Mucosa of descending colon (tissue), 3 donors: ENCODE results near the gene TMEM132C. TPM values are rescaled to one million over a fixed set of nuclear protein-coding genes. Genes with fewer than 3 reads are reported as not detected.

Experiments
- ATAC-seq: fragments of 200-7000 bp; cut with Tn5 transposase; one replicate; pipeline ENCODE4 v1.9.1; 2020; ENCODE audit warnings: mild to moderate bottlenecking, moderate library complexity
- DNase-seq, 3 donors: peaks; one replicate each; pipeline ENCODE4 v3.0.0-alpha.2; 2020
- H3K36me3 ChIP-seq: fragments of 200-600 bp; one replicate; pipeline ENCODE4 v1.8.0; 2021; ENCODE audit warnings: low read depth, mild to moderate bottlenecking
- H3K4me1 ChIP-seq: fragments of 200-600 bp; one replicate; pipeline ENCODE4 v1.8.0; 2021; ENCODE audit warnings: low read depth, mild to moderate bottlenecking
- H3K4me3 ChIP-seq: fragments of 200-600 bp; one replicate; pipeline ENCODE4 v1.8.0; 2021; ENCODE audit warnings: mild to moderate bottlenecking
- H3K9me3 ChIP-seq: fragments of 200-600 bp; one replicate; pipeline ENCODE4 v1.8.0; 2021; ENCODE audit warnings: mild to moderate bottlenecking
- CTCF ChIP-seq: fragments of 200-600 bp; IDR thresholded peaks from one replicate; pipeline ENCODE4 v1.8.0; 2022; ENCODE audit warnings: antibody characterized with exemption, mild to moderate bottlenecking
- intact Hi-C, 2 donors: fragments of 100-400 bp; cut with DNase I in 1 of 2; cut with micrococcal nuclease in 1 of 2; formaldehyde crosslinking; loops; one replicate each; pipeline versions ENCODE4 v1.11.0 to v1.11.1; 2022; cut with DNase I, micrococcal nuclease
- total RNA-seq, 3 donors: library from RNA; stranded (reverse); fragmentation: NEBNext Ultra II Directional in 2 of 3; extraction: Animal tissue kit (Norgen Biotek cat#: 25700) in 2 of 3; gene quantifications; one replicate each; pipeline versions ENCODE4 v1.2.1 to v1.2.4, GENCODE V29; 2021 to 2023
- donor health status: DM: no; HTN: no; CAD: no; lungs with moderate emphysema.
- donor health status: DM: no; HTN: no; CAD: no.
- donor health status: DM: no; HTN: yes; CAD: no.

Gene TMEM132C
- total RNA-seq, 3 donors from 2014 or later = 0.23 to 2.4 (median 1.2) TPM

GRCh38 chr12:128639089-128639488 lies 372.1 kb downstream of the TMEM132C start:
- intact Hi-C loops = no loop called here
- H3K4me1 ChIP-seq = no peaks in the 10 kb centered on the region
- TF ChIP-seq CTCF = no peak

GRCh38 chr12:128643155-128643554 lies 376.2 kb downstream of the TMEM132C start:
- ATAC-seq = no peak
- Histone ChIP-seq H3K9me3 (no peaks in the 10 kb centered on the region), H3K4me3 (no peak overlapping the region), H3K36me3 (no peaks in the 10 kb centered on the region), H3K4me1 (peaks cover 2% of the 10 kb centered on the region)
- no peak for DNase-seq
- intact Hi-C loops = no loop called here
- TF ChIP-seq CTCF = no peak

More at GRCh38 chr12:128639089-128639488, 372.1 kb downstream of the TMEM132C start:
- ATAC-seq = no peak
- Histone ChIP-seq H3K4me3 (no peak overlapping the region), H3K9me3 (no peaks in the 10 kb centered on the region), H3K36me3 (no peaks in the 10 kb centered on the region)
- no peak for DNase-seq

GRCh38 chr12:128644664-128645296 lies 377.8 kb downstream of the TMEM132C start:
- no peaks in the 10 kb centered on the region for H3K9me3 ChIP-seq
- peak; percentile 42 for TF ChIP-seq CTCF
- H3K4me3 ChIP-seq = no peak overlapping the region
- H3K4me1 ChIP-seq = peaks cover 2% of the 10 kb centered on the region
- H3K36me3 ChIP-seq = no peaks in the 10 kb centered on the region
- ATAC-seq = peak; percentile 100
- DNase-seq = peak; percentile 63 to 92 (median 84)
- intact Hi-C loops = no loop called here

GRCh38 chr12:128649902-128650301 lies 382.9 kb downstream of the TMEM132C start:
- no peaks in the 10 kb centered on the region for H3K4me1 ChIP-seq
- H3K36me3 ChIP-seq = no peaks in the 10 kb centered on the region
- H3K9me3 ChIP-seq = no peaks in the 10 kb centered on the region
- H3K4me3 ChIP-seq = no peak overlapping the region
- TF ChIP-seq CTCF = no peak
- DNase-seq = no peak
- intact Hi-C loops = no loop called here
- ATAC-seq = no peak

- H3K4me1 ChIP-seq = no peaks in the 10 kb centered on the region
- no peak for TF ChIP-seq CTCF
- DNase-seq (no peak), ATAC-seq (no peak)
- intact Hi-C loops = no loop called here
- no peaks in the 10 kb centered on the region for H3K36me3 ChIP-seq
- no peak overlapping the region for H3K4me3 ChIP-seq
- no peaks in the 10 kb centered on the region for H3K9me3 ChIP-seq
These were observed 385.3 kb downstream of the TMEM132C start for GRCh38 chr12:128652136-128652751.
